OCI-LY1 (cell line): ENCODE measurements around the gene UNC80.

Source experiments
- CTCF ChIP-seq: fragments of 200-600 bp; sonication (generic), shearing (Covaris generic); IDR thresholded peaks from 2 replicates; pipeline ENCODE4 v1.5.1; 2017; ENCODE audit warnings: mild to moderate bottlenecking, antibody characterized with exemption, low read length, moderate library complexity, mixed read lengths
- EZH2 ChIP-seq: fragments of 200-600 bp; sonication (generic), shearing (Covaris generic); IDR thresholded peaks from 2 replicates; pipeline ENCODE4 v1.8.0; 2017; ENCODE audit warnings: borderline replicate concordance, mixed run types, mild to moderate bottlenecking, antibody characterized with exemption, low read length, moderate library complexity, mixed read lengths

GRCh38 chr2:209790066-209790728 lies 18.6 kb downstream of the UNC80 start:
- no peak for TF ChIP-seq CTCF
- no peak for TF ChIP-seq EZH2
